Cerebellar cortex (tissue), 1 donor: ENCODE data around the gene IRAK2.
A peak's percentile ranks its signal among the peaks of the same experiment; 100 is the strongest.
"Not testable (repeated sequence)": the region's sequence is repeated elsewhere in the genome, so short reads cannot be mapped to it uniquely, and the experiment has no call there.

ENCODE experiments used
- DNase-seq: peaks from one replicate; pipeline ENCODE4 v3.0.0-alpha.2; 2015; ENCODE audit warnings: low spot score

Gene IRAK2, protein sequence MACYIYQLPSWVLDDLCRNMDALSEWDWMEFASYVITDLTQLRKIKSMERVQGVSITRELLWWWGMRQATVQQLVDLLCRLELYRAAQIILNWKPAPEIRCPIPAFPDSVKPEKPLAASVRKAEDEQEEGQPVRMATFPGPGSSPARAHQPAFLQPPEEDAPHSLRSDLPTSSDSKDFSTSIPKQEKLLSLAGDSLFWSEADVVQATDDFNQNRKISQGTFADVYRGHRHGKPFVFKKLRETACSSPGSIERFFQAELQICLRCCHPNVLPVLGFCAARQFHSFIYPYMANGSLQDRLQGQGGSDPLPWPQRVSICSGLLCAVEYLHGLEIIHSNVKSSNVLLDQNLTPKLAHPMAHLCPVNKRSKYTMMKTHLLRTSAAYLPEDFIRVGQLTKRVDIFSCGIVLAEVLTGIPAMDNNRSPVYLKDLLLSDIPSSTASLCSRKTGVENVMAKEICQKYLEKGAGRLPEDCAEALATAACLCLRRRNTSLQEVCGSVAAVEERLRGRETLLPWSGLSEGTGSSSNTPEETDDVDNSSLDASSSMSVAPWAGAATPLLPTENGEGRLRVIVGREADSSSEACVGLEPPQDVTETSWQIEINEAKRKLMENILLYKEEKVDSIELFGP

DNA sequence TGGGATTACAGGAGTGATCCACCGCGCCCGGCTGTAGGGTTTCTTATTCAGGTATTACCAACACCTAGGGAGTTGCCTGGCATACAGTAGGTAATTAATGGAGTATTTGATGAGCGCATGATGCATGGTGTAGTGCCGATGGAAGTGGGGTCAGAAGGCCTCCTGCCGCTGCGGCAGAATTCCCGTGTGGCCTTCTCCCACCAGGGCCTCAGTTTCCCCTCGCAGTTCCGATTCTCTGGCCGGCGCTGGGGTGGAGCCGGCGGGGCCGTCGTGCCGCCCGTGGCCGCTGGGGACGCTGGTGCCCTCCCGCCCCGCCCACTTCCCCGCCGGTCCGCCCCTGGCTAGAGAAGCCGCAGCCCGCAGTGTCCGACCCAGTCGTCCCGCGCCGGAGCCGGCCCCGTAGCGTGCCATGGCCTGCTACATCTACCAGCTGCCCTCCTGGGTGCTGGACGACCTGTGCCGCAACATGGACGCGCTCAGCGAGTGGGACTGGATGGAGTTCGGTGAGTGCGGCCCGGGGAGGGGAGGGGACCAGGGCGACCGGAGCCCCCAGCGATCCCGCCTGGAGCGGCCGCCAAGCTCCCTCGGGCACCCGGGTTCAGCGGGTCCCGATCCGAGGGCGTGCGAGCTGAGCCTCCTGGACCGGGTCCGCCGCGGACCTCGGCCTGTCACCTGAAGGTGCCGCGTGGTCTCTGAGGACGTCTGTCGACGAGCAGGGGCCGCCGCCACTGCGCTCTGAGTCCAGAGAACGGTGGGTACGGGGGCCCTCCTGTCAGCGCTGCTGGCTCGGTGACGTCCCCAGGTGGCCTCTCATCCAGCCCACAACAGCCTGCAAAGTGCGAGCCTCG is at the start of gene IRAK2:
Gene IRAK2 (plus strand): TSS at position 374 of the 848 bp plus-strand sequence. CDS start 36 bp downstream, at position 410.
- DNase-seq, result peak; percentile 47

DNA sequence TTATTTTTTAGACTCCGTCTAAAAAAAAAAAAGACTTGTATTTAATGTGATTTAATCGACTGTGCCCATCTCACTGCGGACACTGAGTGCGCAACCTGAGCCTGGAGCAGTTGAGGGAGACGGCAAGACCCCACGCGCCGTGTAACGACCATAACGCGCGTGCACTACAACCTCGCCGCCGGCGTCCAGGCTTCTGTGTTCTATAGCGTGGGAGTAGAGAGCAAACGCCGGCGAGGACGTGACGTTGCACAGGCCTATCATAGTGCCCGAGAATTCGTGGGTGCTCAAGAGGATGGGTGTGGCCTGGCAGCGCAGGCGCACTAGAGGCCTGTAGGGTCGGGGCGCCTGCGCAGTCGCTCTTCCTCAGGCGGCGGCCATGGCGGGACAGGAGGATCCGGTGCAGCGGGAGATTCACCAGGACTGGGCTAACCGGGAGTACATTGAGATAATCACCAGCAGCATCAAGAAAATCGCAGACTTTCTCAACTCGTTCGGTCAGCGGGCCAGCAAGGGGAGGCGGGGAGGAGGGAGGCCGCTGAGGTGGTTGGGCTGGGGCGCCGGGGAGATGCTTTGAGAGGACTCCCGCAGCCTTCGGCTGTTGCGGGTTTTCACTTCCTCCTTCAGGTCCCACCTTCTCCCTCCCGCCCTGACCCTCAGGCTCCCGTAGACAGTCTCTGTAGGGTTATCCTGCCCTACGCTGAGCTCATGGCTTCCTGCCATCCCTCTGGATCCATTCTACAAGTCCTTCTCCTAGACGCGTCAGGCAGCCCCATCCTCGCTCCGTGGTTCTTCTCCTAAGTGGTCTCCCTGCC is 49.2 kb upstream of the IRAK2 start, which contains the start of gene BRK1:
Gene BRK1 (plus strand): TSS at position 350 of the 812 bp plus-strand sequence. CDS start 27 bp downstream, at position 377.
- DNase-seq, result peak; percentile 98

DNA sequence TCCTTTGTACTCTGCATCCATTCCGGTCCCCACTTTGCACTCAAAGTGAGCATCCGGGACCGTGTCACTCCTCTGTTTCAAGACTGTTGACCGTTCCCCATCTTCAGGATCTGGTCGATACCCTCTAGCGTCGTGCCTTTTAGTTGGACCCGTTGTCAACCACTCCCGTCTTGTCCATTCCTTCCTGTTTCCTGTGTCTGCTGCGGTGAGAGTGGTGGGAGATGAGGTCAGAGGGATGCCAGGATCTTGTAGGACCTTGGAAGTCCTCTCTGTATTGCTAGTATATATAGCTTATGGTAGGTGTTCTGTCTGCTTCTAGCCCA is 48.6 kb upstream of the IRAK2 start:
- DNase-seq, result no peak

DNA sequence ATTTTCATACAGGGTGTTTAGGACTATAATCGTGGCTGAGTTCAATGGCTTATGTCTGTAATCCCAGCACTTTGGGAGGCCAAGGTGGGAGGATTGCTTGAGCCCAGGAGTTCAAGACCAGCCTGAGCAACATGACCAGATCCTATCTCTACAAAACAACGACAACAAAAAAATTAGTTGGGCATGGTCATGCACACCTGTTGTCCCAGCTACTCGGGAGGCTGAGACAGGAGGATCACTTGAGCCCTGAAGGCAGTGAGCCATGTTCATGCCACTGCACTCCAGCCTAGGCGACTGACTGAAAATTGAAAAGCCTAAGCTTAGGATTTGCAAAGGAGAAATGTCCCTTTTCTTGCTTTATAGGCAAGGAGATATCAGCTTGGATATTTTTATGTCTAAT is 47.8 kb upstream of the IRAK2 start:
- DNase-seq, result no peak

- DNase-seq, result no peak
These were observed 45.3 kb upstream of the IRAK2 start for GRCh38 chr3:10119376-10119775.

DNA sequence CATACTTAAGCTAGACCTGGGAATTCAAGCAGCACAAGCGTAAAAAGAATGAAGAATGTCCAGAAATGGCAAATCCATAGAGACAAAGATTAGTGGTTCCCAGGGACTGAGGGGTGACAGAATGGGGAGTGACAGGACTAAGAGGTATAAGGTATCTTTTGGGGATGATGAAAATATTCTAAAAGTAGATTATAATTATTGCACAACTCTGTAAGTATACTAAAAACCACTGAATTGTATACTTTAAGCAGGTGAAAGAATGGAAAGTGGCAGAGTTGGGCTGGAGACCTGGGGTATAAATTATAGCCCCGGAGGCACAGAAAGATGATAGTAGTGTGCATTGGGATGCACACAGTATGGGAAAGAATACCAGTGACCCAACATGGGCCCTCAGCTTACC is 43.7 kb upstream of the IRAK2 start:
- DNase-seq, result no peak

GRCh38 chr3:10122724-10123123 is 42.0 kb upstream of the IRAK2 start:
- no peak for DNase-seq

GRCh38 chr3:10135872-10136271 is 28.8 kb upstream of the IRAK2 start:
- DNase-seq, result not testable (repeated sequence)

- no peak for DNase-seq
These were observed 28.2 kb upstream of the IRAK2 start for GRCh38 chr3:10136426-10137005.

DNA sequence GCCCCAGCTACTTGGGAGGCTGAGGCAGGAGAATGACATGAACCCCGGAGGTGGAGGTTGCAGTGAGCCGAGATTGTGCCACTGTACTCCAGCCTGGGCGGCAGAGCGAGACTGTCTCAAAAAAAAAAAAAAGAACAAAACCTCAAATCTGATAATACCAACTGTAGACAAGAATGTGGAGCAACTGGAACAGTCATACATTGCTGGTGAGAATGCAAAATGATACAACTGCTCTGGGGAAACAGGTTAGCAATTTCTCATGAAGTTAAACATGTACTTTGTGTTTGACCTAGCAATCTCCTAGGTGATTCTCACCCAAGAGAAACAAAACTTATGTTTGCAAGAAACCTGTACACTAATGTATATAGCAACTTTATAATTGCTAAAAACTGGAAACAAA is 27.5 kb upstream of the IRAK2 start:
- no peak for DNase-seq

- DNase-seq, result no peak
These were observed 23.6 kb upstream of the IRAK2 start for GRCh38 chr3:10140996-10141546.

GRCh38 chr3:10142707-10143560 is 21.8 kb upstream of the IRAK2 start:
- peak; percentile 26 for DNase-seq

DNA sequence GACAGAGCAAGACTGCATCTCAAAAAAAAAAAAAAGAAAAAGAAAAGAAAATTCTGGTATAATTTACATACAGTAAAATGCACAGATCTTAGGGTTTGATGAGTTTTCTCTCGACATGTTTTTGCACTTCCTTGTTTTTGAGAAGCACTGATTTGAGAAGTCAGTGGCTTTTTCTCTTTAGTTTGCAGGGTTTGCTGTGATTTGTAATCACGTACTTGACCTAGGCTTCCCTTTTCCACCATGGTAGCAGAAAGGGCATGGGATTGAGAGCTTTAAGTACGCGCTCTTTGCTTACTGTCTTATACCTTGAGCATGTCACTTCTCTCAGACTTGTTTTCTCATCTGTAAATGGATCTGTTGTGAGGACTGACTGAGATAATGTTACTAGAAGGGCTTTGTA is 19.0 kb upstream of the IRAK2 start:
- no peak for DNase-seq

- no peak for DNase-seq
These were observed 15.5 kb upstream of the IRAK2 start for GRCh38 chr3:10149226-10149625.

DNA sequence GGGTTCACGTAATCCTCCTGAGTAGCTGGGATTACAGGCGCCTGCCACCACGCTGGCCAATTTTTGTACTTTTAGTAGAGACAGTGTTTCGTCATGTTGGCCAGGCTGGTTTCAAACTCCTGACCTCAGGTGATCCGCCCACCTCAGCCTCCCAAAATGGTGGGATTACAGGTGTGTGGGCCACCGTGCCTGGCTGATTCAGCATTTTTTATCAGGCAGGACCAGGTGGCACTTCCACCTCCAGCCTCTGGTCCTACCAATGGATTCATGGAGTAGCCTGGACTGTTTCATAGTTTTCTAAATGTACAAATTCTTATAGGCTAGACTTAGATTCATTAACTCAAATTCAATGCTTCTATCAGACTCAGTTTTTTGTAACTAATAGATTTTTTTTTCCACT is 13.7 kb upstream of the IRAK2 start:
- DNase-seq, result no peak

DNA sequence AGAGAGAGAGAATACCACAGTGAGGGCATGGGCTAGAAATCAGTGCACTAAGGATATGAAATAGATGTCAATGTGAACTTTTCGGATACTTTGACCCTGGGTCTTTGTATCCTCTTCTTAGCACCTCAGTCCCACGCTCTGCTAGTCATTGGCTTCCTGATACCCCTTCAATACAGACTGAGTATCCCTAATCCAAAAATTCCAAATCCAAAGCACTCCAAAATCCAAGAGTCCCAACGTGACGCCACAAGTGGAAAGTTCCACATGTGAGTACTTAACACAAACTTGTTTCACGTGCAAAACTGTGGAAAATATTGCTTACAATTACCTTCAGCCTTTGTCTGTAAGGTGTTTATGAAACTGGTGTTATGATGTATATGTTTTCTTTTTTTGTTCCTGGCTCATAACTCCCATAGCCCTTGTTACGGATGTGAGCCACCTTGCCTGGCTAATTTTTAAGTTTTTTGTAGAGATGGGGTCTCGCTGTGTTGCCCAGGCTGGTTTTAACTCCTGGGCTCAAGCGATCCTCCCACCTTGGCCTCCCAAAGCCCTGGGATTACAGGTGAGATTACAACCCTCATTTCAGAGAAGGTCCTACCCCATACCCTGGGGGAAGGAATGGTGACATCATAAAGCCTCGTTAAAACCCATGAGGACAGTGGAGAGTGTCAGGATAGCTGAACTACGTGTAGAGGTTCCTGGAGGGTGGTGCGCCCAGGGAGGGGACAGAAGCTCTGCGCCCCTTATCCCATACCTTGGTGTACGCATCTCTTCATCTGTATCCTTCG is 10.2 kb upstream of the IRAK2 start:
- no peak for DNase-seq

DNA sequence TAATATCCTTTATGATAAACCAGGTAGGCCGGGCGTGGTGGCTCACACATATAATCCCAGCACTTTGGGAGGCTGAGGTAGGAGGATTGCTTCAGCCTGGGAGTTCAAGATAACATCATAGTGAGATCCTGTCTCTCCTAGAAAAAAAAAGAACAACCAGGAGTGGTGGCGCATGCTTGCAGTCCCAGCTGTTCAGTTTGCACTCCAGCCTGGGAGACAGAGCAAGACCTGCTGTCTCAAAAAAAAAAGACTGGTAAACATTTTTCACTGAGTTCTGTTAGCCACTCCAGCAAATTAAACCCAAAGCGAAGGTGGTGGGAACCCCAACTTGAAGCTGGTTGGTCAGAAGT is 9.6 kb upstream of the IRAK2 start:
- DNase-seq, result no peak

GRCh38 chr3:10155658-10156057 is 9.1 kb upstream of the IRAK2 start:
- DNase-seq, result no peak

DNA sequence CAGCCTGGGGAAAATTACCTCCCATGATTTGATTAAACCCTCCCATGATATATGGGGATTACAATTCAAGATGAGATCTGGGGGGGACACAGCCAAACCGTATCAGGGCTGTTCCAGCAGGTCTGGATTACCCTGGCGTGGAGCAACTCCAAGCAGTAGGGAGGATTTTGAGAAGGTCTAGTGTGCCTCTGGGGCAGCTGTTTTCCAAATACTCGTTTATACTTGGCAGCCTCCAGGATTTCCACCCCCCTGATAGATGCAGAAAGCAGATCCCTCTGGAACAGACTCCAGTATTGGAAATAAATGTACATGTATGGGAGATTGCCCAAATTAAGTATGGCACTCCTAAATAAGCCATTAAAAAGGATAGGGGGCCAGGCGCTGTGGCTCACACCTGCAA is 7.7 kb upstream of the IRAK2 start:
- no peak for DNase-seq
